ENCODE measurements around the gene IDUA.

The IDUA gene

GRCh38 chr4:951594-952468 is 35.0 kb upstream of the IDUA start:
- no peaks in the 10 kb centered on the region for H3K9me3 ChIP-seq
- H3K4me3 ChIP-seq: no peak overlapping the region
- no peaks in the 10 kb centered on the region for H3K27me3 ChIP-seq (ENCODE audit: low read depth)
- in situ Hi-C loops (cut with MboI; ENCODE audit: low sequenced_read_pairs): no loop called here
- no peaks in the 10 kb centered on the region for H3K36me3 ChIP-seq (replicated peaks)
- no peaks in the 10 kb centered on the region for H3K4me1 ChIP-seq
- DNase-seq (ENCODE audit: low spot score in 2 of 2): peak in 1 of 2 experiments; percentile 6

- Histone ChIP-seq H3K36me3 (replicated peaks) (no peaks in the 10 kb centered on the region), H3K4me3 (no peak overlapping the region), H3K27me3 (ENCODE audit: low read depth) (no peaks in the 10 kb centered on the region), H3K9me3 (no peaks in the 10 kb centered on the region), H3K4me1 (no peaks in the 10 kb centered on the region)
- in situ Hi-C loops (cut with MboI; ENCODE audit: low sequenced_read_pairs): no loop called here
- peak in 1 of 2 experiments; percentile 5 for DNase-seq (ENCODE audit: low spot score in 2 of 2)
These were observed 33.8 kb upstream of the IDUA start for GRCh38 chr4:952881-953573.

GRCh38 chr4:953574-953915 is 33.3 kb upstream of the IDUA start:
- Histone ChIP-seq H3K9me3 (no peaks in the 10 kb centered on the region), H3K27me3 (ENCODE audit: low read depth) (no peaks in the 10 kb centered on the region), H3K4me3 (no peak overlapping the region), H3K36me3 (replicated peaks) (no peaks in the 10 kb centered on the region), H3K4me1 (no peaks in the 10 kb centered on the region)
- in situ Hi-C loops (cut with MboI; ENCODE audit: low sequenced_read_pairs): no loop called here
- DNase-seq (ENCODE audit: low spot score in 2 of 2): no peak

- DNase-seq (ENCODE audit: low spot score in 2 of 2): peak in 1 of 2 experiments; percentile 5
- in situ Hi-C loops (cut with MboI; ENCODE audit: low sequenced_read_pairs): no loop called here
- no peaks in the 10 kb centered on the region for H3K27me3 ChIP-seq (ENCODE audit: low read depth)
- no peak overlapping the region for H3K4me3 ChIP-seq
- H3K36me3 ChIP-seq (replicated peaks): no peaks in the 10 kb centered on the region
- H3K4me1 ChIP-seq: no peaks in the 10 kb centered on the region
- H3K9me3 ChIP-seq: no peaks in the 10 kb centered on the region
These were observed 32.4 kb upstream of the IDUA start for GRCh38 chr4:954211-955020.

- Histone ChIP-seq H3K36me3 (replicated peaks) (no peaks in the 10 kb centered on the region), H3K27me3 (ENCODE audit: low read depth) (no peaks in the 10 kb centered on the region), H3K4me1 (no peaks in the 10 kb centered on the region), H3K4me3 (no peak overlapping the region), H3K9me3 (no peaks in the 10 kb centered on the region)
- in situ Hi-C loops (cut with MboI; ENCODE audit: low sequenced_read_pairs): no loop called here
- peak in 1 of 2 experiments; percentile 4 for DNase-seq (ENCODE audit: low spot score in 2 of 2)
These were observed 31.5 kb upstream of the IDUA start for GRCh38 chr4:955161-955921.

- Histone ChIP-seq H3K4me3 (no peak overlapping the region), H3K9me3 (no peaks in the 10 kb centered on the region), H3K36me3 (replicated peaks) (no peaks in the 10 kb centered on the region), H3K4me1 (no peaks in the 10 kb centered on the region), H3K27me3 (ENCODE audit: low read depth) (no peaks in the 10 kb centered on the region)
- peak in 1 of 2 experiments; percentile 6 for DNase-seq (ENCODE audit: low spot score in 2 of 2)
- in situ Hi-C loops (cut with MboI; ENCODE audit: low sequenced_read_pairs): no loop called here
These were observed 30.9 kb upstream of the IDUA start for GRCh38 chr4:955931-956381.

GRCh38 chr4:956531-957230 is 30.2 kb upstream of the IDUA start:
- no peaks in the 10 kb centered on the region for H3K27me3 ChIP-seq (ENCODE audit: low read depth)
- DNase-seq (ENCODE audit: low spot score in 2 of 2): peak in 1 of 2 experiments; percentile 2
- H3K9me3 ChIP-seq: no peaks in the 10 kb centered on the region
- no peaks in the 10 kb centered on the region for H3K4me1 ChIP-seq
- H3K4me3 ChIP-seq: no peak overlapping the region
- H3K36me3 ChIP-seq (replicated peaks): no peaks in the 10 kb centered on the region; the same call in 1 of the 2 replicates
- in situ Hi-C loops (cut with MboI; ENCODE audit: low sequenced_read_pairs): no loop called here

- Histone ChIP-seq H3K4me1 (no peaks in the 10 kb centered on the region), H3K36me3 (replicated peaks) (peaks cover 2% of the 10 kb centered on the region; the same call in 1 of the 2 replicates), H3K4me3 (no peak overlapping the region), H3K27me3 (ENCODE audit: low read depth) (no peaks in the 10 kb centered on the region), H3K9me3 (no peaks in the 10 kb centered on the region)
- DNase-seq (ENCODE audit: low spot score in 2 of 2): peak in 1 of 2 experiments; percentile 5
- in situ Hi-C loops (cut with MboI; ENCODE audit: low sequenced_read_pairs): no loop called here
These were observed 29.6 kb upstream of the IDUA start for GRCh38 chr4:957231-957580.

- in situ Hi-C loops (cut with MboI; ENCODE audit: low sequenced_read_pairs): no loop called here
- Histone ChIP-seq H3K4me3 (no peak overlapping the region), H3K27me3 (ENCODE audit: low read depth) (no peaks in the 10 kb centered on the region), H3K4me1 (no peaks in the 10 kb centered on the region), H3K9me3 (no peaks in the 10 kb centered on the region), H3K36me3 (replicated peaks) (peaks cover 3% of the 10 kb centered on the region; the same call in 1 of the 2 replicates)
- DNase-seq (ENCODE audit: low spot score in 2 of 2): peak in 1 of 2 experiments; percentile 10
These were observed 29.1 kb upstream of the IDUA start for GRCh38 chr4:957581-958313.

- no peaks in the 10 kb centered on the region for H3K9me3 ChIP-seq
- no peaks in the 10 kb centered on the region for H3K4me1 ChIP-seq
- H3K4me3 ChIP-seq: no peak overlapping the region
- peaks cover 3% of the 10 kb centered on the region; the same call in 1 of the 2 replicates for H3K36me3 ChIP-seq (replicated peaks)
- H3K27me3 ChIP-seq (ENCODE audit: low read depth): no peaks in the 10 kb centered on the region
- DNase-seq (ENCODE audit: low spot score in 2 of 2): peak in 1 of 2 experiments; percentile 5
- in situ Hi-C loops (cut with MboI; ENCODE audit: low sequenced_read_pairs): no loop called here
These were observed 28.6 kb upstream of the IDUA start for GRCh38 chr4:958314-958665.

GRCh38 chr4:958696-959337 is 28.0 kb upstream of the IDUA start:
- no peaks in the 10 kb centered on the region for H3K4me1 ChIP-seq
- no peaks in the 10 kb centered on the region for H3K27me3 ChIP-seq (ENCODE audit: low read depth)
- in situ Hi-C loops (cut with MboI; ENCODE audit: low sequenced_read_pairs): no loop called here
- peak in 1 of 2 experiments; percentile 3 for DNase-seq (ENCODE audit: low spot score in 2 of 2)
- no peak overlapping the region for H3K4me3 ChIP-seq
- H3K9me3 ChIP-seq: no peaks in the 10 kb centered on the region
- H3K36me3 ChIP-seq (replicated peaks): peaks cover 3% of the 10 kb centered on the region; the same call in 1 of the 2 replicates

Measured in HAP-1 (cell line).